ENCODE results near the gene CYP11A1.

CYP11A1 gene

GRCh38 chr15:74332011-74332410 lies 35.4 kb downstream of the CYP11A1 start:
- no peaks in the 10 kb centered on the region for H3K27me3 ChIP-seq

GRCh38 chr15:74330861-74331408 lies 36.5 kb downstream of the CYP11A1 start:
- DNase-seq: no peak
- TF ChIP-seq CTCF (IDR thresholded peaks at IDR 0.05; ENCODE audit: low read depth, low read length): no peak
- no peaks in the 10 kb centered on the region; the same call in 1 of the 2 replicates for H3K36me3 ChIP-seq
- no peaks in the 10 kb centered on the region for H3K27me3 ChIP-seq
- no peak overlapping the region for H3K4me3 ChIP-seq (ENCODE audit: low read depth, low read length)
- no peaks in the 10 kb centered on the region for H3K9me3 ChIP-seq
- H3K4me1 ChIP-seq: no peaks in the 10 kb centered on the region; the same call in 1 of the 2 replicates

More at GRCh38 chr15:74332011-74332410, 35.4 kb downstream of the CYP11A1 start:
- no peak for TF ChIP-seq CTCF (IDR thresholded peaks at IDR 0.05; ENCODE audit: low read depth, low read length)
- no peaks in the 10 kb centered on the region; the same call in 1 of the 2 replicates for H3K36me3 ChIP-seq
- H3K4me1 ChIP-seq: no peaks in the 10 kb centered on the region
- H3K9me3 ChIP-seq: no peaks in the 10 kb centered on the region
- H3K4me3 ChIP-seq (ENCODE audit: low read depth, low read length): no peak overlapping the region
- no peak for DNase-seq

- Histone ChIP-seq H3K27me3 (no peaks in the 10 kb centered on the region), H3K9me3 (no peaks in the 10 kb centered on the region), H3K4me3 (ENCODE audit: low read depth, low read length) (no peak overlapping the region), H3K36me3 (no peaks in the 10 kb centered on the region; the same call in 1 of the 2 replicates), H3K4me1 (no peaks in the 10 kb centered on the region; the same call in 1 of the 2 replicates)
- TF ChIP-seq CTCF (IDR thresholded peaks at IDR 0.05; ENCODE audit: low read depth, low read length): no peak
- no peak for DNase-seq
These were observed 39.0 kb downstream of the CYP11A1 start for GRCh38 chr15:74328331-74329056.

GRCh38 chr15:74327756-74328155 lies 39.7 kb downstream of the CYP11A1 start:
- Histone ChIP-seq H3K27me3 (no peaks in the 10 kb centered on the region), H3K36me3 (no peaks in the 10 kb centered on the region; the same call in 1 of the 2 replicates), H3K4me1 (no peaks in the 10 kb centered on the region; the same call in 1 of the 2 replicates), H3K9me3 (no peaks in the 10 kb centered on the region), H3K4me3 (ENCODE audit: low read depth, low read length) (no peak overlapping the region)
- DNase-seq: no peak
- TF ChIP-seq CTCF (IDR thresholded peaks at IDR 0.05; ENCODE audit: low read depth, low read length): no peak

GRCh38 chr15:74326746-74327145 lies 40.7 kb downstream of the CYP11A1 start:
- H3K9me3 ChIP-seq: no peaks in the 10 kb centered on the region
- no peak overlapping the region for H3K4me3 ChIP-seq (ENCODE audit: low read depth, low read length)
- DNase-seq: no peak
- H3K27me3 ChIP-seq: no peaks in the 10 kb centered on the region
- H3K36me3 ChIP-seq: no peaks in the 10 kb centered on the region; the same call in 1 of the 2 replicates
- no peak for TF ChIP-seq CTCF (IDR thresholded peaks at IDR 0.05; ENCODE audit: low read depth, low read length)
- H3K4me1 ChIP-seq: no peaks in the 10 kb centered on the region; the same call in 1 of the 2 replicates

GRCh38 chr15:74324714-74325113 lies 42.7 kb downstream of the CYP11A1 start:
- DNase-seq: no peak
- Histone ChIP-seq H3K36me3 (no peaks in the 10 kb centered on the region; the same call in 1 of the 2 replicates), H3K4me1 (peaks cover 12% of the 10 kb centered on the region), H3K9me3 (0 out of 2 replicates have a peak, but pooled peaks cover 3% of the 10 kb centered on the region), H3K27me3 (no peaks in the 10 kb centered on the region), H3K4me3 (ENCODE audit: low read depth, low read length) (no peak overlapping the region)
- TF ChIP-seq CTCF (IDR thresholded peaks at IDR 0.05; ENCODE audit: low read depth, low read length): no peak

Data from BE2C (cell line).